GM18868 (cell line): ENCODE data around the gene SHISAL2A.

Experiments used
- ATAC-seq: cut with Tn5 transposase; IDR thresholded peaks from one replicate; pipeline ENCODE4 v1.9.1; 2021; ENCODE audit warnings: mild to moderate bottlenecking, moderate library complexity; ENCODE audit not compliant: unreplicated experiment

The SHISAL2A gene

DNA sequence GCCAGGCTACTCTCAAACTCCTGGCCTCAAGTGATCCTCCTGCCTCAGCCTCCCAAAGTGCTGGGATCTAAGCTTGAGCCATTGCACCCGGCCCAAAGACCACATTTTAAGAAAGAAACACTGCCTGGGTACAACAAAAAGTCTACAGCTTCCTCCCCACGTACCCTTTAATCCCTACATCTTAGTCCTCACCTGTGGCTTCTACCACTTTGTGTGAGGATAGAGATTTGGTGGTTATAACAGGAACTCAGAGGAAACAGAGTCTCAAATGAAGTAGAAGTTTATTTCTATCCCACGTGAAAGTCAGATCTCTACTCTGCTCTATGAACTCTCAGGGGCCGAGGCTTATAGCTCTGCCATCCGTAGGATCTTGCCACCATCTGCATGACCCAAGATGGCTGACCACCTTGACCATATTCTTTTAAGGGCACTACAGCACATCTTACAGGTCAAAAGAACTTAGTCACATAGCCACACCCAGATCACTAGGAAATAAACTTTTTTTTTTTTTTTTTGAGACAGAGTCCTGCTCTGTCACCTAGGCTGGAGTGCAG lies 17.4 kb upstream of the SHISAL2A start:
- ATAC-seq = no peak

DNA sequence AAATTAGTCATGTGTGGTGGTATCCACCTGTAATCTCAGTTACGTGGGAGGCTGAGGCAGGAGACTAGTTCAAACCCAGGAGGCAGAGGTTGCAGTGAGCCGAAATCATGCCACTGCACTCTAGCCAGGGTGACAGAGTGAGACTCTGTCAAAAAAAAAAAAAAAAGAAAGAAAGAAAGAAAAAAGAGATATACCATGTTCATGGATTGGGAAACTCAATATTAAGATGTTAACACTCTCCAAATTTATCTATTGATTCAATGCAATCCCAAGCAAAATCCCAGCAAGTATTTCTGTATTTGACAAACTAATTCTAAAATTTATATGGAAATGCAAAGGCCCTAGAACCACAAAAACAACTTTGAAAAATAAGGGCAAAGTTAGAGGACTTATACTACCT lies 11.0 kb upstream of the SHISAL2A start:
- ATAC-seq = no peak

DNA sequence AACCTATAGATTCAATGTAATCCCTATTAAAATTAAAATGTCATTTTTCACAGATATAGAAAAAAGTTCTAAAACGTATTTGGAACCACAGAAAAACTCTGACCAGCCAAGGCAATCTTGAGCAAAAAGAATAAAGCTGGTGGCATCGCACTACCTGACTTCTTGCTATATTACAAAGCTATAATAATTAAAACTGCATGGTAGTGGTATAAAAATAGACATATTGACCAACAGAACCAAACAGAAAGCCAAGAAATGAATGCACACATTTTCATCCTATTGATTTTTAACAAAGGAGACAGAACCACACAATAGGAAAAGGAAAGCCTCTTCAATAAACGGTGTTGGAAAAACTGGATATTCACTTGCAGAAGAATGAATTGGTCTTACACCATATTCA lies 9.2 kb upstream of the SHISAL2A start:
- no peak for ATAC-seq

DNA sequence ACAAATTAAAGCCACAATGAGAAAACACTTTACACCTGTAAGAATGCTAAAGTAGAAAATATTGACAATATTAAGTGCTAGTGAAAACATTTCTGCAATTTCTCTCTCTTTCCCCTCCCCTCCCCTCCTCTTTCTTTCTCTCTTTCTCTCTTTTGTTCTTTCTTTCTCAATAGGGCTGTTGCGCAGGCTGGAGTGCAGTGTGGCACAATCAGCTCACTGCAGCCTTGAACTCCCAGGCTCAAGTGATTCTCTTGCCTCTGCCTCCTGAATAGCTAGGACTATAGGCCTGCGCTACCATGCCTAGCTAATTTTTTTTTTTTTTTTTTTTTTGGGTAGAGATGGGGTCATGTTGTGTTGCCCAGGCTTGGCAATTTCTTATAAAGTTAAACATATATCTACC lies 5.9 kb upstream of the SHISAL2A start:
- no peak for ATAC-seq

DNA sequence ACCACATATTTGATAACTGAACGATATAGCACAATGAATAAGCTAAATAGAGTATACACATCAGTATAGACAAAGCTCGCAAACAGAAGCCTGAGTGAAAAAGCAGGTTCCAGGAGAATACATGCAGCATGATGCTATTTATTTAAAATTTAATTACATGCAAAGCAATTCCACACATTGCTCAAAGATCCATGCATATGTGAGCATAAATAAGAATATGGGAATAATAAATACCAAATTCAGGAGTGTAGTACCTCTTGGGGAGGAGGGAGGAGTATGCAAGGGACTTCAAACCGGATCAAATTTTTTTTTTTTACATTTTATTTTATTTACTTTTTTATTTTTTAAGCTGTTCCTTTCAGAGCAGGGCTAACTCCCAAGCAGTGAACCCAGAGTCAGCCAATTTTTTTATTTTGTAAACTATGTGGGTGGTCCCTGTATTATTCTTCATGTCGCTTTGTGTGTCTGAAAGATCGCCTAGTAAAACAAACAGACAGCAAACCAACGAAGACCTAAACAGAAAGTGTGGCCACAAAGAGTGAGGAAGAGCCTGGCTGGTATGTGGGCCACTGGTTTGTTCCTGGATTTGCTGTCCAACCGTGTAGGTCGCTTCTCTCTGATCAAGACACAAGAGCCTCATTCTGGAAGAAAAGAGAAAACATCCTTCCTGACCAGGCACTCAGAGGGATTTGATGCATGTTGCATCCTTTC lies 4.2 kb upstream of the SHISAL2A start:
- no peak for ATAC-seq

DNA sequence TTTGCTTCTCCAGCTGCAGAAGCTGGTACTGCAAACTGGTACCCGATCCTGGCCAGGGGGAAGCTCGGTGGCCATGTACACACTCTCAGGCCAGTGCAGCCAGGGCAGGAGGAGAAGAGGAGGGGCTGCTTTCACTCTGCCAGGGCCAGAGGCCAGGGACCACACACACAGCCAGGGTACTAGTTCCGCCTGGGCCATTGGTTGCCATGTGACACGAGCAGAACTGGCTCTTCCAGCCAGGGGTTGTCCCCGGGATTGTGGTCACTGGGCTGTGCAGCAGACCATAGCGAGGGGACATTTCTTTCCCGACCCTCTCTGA lies 3.7 kb upstream of the SHISAL2A start:
- ATAC-seq = no peak

DNA sequence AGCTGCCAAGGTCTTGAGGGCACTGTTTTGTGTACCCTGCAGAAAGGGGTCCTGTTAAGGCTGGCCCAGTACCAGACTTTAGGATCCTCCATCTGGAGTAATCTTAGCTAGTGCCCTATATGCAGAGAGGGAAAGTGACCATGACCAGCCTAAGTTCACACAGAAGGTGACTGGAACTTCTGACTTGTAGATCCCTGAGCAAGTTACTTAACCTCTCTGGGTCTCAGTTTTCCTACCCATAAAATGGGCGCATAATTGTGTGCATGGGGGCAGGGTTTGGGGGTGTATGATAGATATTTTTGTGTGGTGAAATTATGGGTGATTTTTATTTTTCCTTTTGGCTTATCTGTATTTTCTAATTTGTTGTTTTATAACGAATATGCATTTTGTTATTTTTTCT lies 3.3 kb upstream of the SHISAL2A start:
- ATAC-seq = no peak

DNA sequence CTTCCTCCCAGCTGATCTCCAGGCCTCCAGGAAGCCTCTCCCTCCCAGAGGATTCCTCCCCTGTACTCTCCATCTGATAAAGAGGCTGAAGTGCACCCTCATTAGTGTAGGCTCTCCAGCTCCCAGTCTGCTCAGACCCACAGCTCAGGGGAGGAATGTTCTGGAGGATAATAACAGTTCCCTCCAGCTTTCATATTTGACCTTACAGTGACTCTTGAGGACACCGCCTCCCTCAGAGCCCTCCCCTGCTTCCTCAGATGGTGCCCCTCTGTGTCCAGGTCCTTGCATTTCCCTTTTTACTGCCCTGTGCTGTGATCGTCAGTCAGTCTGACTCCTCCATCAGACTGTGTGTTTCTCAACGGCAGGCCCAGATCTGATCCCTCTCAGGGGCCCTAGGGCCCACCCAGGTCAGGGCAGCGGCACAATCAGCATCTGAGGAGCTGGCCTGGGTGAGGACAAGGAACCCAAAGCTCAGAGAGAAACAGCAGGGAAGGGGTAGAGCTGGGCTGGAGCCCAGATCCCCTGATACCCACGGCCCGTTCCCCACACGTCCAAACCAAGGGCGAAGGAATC lies 1.1 kb upstream of the SHISAL2A start:
- ATAC-seq = no peak

DNA sequence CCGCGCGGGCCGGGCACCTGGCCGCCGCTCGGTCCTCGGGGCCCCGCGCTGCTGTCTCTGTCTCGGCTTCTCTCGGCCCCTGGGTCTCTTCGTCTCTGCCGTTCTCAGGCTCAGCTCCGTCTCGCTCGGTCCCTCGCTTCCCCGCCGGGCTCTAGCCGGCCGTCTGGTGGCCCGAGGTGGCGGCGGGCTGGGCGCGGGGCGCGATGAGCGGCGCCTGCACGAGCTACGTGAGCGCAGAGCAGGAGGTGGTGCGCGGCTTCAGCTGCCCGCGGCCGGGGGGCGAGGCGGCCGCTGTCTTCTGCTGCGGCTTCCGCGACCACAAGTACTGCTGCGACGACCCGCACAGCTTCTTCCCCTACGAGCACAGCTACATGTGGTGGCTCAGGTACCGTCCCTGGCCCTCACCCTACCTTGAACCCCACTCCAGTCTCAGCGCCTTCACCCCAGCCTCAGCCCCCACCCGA lies 355 bp downstream of the SHISAL2A start:
- no peak for ATAC-seq

DNA sequence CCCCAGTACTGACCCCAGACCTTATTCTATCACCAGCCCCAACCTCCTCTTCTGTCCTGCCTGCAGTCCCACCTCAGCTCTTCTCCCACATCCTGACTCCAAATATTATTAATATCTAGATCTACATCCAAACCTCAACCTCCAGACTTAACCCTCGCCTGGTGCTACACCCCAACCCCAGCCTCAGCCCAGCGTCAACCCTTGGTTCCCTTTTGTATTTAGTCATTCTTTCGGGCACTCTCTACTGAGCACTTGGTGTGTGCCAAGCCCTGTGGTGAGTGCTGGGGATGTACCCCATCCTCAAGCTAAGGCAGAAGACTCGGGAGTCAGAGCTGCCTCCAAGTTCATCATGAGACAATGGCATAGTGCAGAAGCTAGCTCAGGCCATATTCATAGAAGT lies 1.1 kb downstream of the SHISAL2A start:
- no peak for ATAC-seq

DNA sequence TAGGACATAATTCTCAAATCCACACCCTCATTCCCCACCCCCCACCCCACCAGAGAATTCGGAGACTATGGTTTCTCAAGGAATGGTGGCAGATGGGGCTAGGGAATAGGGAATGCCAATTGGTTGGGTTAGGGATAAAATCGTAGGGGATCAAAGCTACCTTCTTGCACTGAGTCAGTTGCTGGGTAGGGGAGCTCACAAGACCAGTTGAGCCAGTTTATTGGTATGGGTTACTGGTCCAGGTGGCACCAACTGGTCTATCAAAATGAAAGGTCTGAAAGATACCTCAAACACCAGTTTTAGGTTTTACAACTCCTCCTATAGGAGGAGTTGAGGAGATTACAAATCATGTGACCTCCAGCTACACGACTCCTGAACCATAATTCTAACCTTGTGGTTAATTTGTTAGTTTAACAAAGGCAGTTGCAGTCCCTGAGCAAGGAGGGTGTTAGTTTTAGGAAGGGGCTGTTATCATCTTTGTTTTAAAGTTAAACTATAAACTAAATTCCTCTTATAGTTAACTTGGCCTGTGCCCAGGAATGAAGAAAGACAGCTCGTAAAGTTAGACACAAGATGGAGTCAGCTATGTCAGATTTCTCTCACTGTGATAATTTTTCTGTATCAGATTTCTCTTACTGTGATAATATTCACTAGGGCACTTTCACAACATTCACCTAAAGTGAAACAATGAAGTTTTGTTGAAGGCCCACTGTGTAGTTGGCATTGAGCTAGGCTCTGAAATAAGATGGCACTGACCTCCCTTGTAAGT lies 2.5 kb downstream of the SHISAL2A start:
- ATAC-seq = no peak

DNA sequence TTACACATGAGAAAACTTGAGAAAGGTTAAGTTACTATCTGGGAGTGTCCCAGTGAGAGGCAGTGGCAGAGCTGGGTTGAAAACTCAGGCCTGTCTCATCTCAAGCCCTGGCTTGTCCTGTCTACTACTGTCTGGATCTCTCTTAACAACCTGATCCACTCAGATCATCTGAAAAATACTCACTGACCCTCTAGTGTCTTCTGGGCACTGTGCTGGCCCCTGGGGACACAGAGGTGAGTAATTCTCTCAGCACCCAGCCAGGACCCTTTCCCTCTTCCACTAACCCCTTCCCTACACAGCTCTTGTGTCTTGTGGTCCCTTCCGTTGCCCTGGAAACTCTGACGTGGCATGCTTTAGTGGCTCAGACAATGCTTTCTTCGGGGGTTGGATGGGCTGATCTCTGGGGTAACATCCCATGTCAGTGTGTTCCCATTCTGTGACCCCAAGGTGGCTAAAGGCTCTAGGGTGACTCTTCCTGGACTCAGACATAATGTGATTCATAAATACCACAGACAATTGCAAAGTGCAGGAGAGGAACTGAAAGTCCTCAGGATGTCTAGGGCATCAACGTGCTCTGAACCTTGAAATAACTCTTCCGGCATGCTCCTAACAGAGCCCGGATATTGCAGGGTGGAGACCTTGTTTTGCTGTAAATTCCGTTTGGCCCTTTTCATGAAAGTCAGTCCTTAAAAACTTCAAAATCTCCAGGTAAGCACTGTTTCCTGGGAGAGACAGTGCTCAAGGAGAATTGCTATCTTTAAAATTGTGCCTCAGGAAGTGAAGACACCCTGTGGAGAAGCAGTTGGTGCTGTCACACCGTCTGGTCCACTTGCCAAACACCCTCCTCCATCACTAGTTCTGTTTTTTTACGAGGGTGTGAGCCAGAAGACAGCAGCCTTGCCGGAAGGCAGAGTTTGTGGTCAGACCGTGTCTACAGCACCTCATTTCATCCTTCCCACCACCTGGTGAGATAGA lies 4.0 kb downstream of the SHISAL2A start:
- ATAC-seq = peak; percentile 80

DNA sequence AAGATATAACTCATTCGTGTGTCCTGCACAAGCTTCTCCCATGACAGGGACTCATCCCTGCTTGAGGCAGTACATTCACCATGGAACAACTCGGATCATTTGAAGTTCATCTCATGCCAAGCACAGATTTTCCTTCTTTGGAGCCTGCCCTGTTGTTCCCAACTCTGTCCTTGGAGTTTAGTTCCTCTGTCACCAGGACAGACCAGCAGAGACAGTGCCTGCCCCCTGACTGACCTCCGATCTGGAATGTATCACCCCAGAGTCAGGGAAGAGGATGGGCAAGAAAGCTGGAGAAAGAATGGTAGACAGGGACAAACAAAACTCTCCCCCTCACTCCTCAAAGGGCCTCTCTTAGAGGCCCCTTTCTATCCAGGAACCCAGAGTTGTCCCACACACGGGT lies 5.0 kb downstream of the SHISAL2A start:
- no peak for ATAC-seq

DNA sequence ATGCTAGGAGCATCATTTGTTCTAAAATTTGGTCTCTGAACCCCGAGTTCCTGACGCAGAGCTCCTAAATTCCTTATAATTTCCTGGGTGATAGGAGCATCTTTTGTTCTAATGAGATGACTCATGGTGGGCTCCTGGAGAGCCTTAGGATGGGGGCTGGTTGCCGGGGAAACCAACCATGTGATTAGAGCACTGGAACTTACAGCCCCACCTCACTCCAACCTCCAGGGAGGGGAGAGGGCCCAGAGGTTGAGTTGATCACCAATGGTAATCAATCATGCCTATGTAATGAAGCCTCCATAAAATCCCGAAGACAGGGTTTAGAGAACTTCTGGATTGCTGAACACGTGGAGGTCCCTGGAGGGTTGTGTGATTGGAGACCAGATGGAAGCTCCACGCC lies 7.7 kb downstream of the SHISAL2A start:
- no peak for ATAC-seq

DNA sequence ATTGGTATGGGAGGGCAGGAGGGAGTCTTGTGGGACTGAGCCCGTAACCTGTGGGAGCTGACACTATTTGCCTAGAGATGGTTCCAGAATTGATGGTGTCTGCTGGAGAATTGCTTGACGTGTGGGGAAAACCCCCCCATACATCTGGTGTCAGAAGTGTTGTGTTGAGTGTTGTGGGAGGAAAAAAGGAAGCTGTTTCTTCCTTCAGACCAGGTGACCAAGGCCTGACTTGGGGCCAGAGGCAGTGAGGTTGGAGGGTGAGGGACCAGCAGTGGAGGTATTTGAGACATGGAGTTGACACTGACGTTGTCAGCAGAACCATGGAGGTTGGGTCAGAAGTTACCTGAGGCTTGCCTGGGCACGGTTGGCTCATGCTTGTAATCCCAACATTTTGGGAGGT lies 8.3 kb downstream of the SHISAL2A start:
- ATAC-seq = no peak

DNA sequence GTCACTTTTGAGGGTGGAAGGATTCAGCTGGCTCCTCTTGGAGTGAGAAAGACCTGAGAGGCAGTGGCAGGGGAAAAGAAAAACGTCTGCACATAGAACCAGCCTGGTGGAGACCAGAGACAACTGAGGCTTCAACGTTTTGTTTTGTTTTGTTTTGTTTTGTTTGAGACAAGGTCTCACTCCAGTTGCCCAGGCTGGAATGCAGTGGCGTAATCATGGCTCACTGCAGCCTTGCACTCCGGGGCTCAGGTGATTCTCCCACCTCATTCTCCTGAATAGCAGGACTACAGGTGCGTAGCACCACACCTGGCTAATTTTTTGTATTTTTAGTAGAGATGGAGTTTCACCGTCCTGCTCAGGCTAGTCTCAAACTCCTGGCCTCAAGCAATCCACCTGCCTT lies 12.3 kb downstream of the SHISAL2A start:
- no peak for ATAC-seq

DNA sequence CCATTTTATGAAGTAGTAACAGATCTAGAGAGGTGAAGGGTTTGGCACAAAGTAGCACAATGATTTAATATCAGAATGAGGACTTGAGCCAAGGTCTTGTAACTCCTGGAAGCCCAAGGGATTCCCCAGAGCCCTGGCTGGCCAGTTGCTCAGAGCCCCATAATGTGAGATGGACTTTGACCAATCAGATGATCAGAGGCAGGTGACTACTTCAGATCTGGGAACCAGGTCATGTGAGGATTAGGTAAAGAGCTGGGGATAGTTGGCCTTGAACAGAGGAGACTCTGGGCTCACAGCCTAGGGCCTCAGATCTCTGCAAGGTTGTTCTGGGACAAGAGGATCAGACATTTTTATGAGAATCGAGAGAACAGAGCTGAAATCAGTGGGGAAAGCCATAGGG lies 18.9 kb downstream of the SHISAL2A start:
- no peak for ATAC-seq

DNA sequence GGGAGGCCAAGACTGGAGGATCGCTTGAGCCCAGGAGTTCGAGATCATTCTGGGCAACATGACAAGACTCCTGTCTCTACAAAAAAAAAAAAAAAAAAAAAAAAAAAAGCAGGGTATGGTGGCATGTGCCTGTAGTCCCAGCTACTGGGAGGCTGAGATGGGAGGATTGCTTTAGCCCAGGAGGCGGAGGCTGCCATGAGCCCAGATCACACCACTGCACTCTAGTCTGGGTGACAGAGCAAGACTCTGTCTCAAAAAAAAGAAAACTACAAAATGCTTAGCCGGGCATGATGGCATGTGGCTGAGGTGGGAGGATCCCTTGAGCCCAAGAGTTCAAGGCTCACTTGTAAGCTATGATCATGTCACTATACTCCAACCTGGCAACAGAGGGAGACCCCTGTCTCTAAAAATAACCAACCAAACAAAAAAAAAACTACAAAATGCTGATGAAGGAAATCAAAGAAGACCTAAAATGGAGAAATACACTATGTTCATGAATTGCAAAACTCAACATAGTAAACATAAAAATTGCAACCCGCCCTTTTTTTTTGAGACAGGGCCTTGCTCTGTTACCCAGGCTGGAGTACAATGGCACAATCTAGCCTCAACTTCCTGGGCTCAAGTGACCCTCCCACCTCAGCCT lies 20.4 kb downstream of the SHISAL2A start:
- ATAC-seq = no peak

DNA sequence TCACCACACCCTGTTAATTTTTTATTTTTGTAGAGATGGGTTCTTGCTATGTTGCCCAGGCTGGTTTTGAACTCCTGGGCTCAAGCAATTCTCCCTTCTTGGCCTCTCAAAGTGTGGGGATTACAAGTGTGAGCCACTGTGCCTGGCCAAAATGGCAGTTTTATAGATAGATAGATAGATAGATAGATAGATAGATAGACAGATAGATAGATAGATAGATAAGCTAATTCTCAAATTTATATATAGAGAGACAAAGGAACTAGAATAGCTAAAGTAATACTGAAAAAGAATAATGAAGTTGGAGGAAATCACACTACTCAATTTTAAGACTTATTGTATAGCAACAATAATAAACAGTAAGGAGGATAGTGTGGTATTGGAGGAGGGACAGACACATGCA lies 21.1 kb downstream of the SHISAL2A start:
- ATAC-seq = no peak

DNA sequence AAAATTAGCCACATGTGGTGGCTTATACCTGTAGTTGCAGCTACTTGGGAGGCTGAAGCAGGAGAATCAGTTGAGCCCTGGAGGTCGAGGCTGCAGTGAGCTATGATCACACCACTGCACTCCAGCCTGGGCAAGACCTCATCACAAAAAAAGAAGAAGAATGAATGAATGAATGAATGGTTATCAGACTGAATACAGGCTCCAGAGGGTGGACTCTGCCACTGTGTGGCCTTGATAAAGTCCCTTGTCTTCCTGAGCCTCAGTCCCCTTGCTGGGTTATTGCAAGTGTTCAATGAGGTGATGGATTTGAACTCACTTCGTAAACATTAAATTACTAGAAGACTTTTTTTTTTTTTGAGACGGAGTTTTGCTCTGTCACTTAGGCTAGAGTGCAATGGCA lies 24.7 kb downstream of the SHISAL2A start:
- ATAC-seq = no peak
